Heart right ventricle (tissue), 16 donors: ENCODE results near the gene FGD1. TPM values are rescaled to one million over a fixed set of nuclear protein-coding genes. Genes with fewer than 3 reads are reported as not detected.

ENCODE experiments used
- ATAC-seq, 8 donors: fragments of 200-7000 bp; cut with Tn5 transposase; one replicate each; pipeline ENCODE4 v1.9.1; 2020; ENCODE audit warnings: mild to moderate bottlenecking in 8 of 8, moderate library complexity in 8 of 8, moderate number of reproducible peaks in 1 of 8
- DNase-seq, 2 donors: peaks; one replicate each; pipeline ENCODE4 v3.0.0-alpha.2; 2020
- H3K27ac ChIP-seq, 10 donors: fragments of 200-600 bp; sonication (generic) in 2 of 10; one replicate each; pipeline versions ENCODE4 v1.5.0 to v1.8.0; 2020 to 2022; ENCODE audit warnings: mild to moderate bottlenecking in 3 of 10
- H3K27me3 ChIP-seq, 7 donors: fragments of 200-600 bp; one replicate each; pipeline ENCODE4 v1.8.0; 2021 to 2022; ENCODE audit warnings: mild to moderate bottlenecking in 2 of 7
- H3K36me3 ChIP-seq, 9 donors: fragments of 200-600 bp; sonication (generic) in 1 of 9; one replicate each; pipeline versions ENCODE4 v1.5.0 to v1.8.0; 2020 to 2022; ENCODE audit warnings: mild to moderate bottlenecking in 2 of 9
- H3K4me1 ChIP-seq, 9 donors: fragments of 200-600 bp; sonication (generic) in 1 of 9; one replicate each; pipeline versions ENCODE4 v1.5.0 to v1.8.0; 2020 to 2022; ENCODE audit warnings: mild to moderate bottlenecking in 4 of 9
- H3K4me3 ChIP-seq, 10 donors: fragments of 200-600 bp; sonication (generic) in 2 of 10; one replicate each; pipeline versions ENCODE4 v1.5.0 to v1.8.0; 2020 to 2022; ENCODE audit warnings: mild to moderate bottlenecking in 7 of 10, moderate library complexity in 2 of 10
- H3K9me3 ChIP-seq, 11 donors: fragments of 200-600 bp in 10 of 11; sonication (generic) in 2 of 11; one replicate each; pipeline versions ENCODE4 v1.5.0 to v1.8.0; 2013 to 2022; ENCODE audit warnings: mild to moderate bottlenecking in 2 of 11, control low read depth in 1 of 11, moderate library complexity in 1 of 11
- WGBS, 2 donors: extraction: QIAGEN DNeasy Blood & Tissue Kit; methylation state at CpG; one replicate each; pipeline ENCODE4 v1.1.7; 2013; ENCODE audit warnings: inconsistent platforms in 1 of 2; 5-methylcytosine and 5-hydroxymethylcytosine counted together
- intact Hi-C, 10 donors: fragments of 100-400 bp; cut with DNase I; formaldehyde crosslinking; loops; one replicate each; pipeline versions ENCODE4 v1.11.1 to v1.14.2; 2022
- polyA plus RNA-seq, 2 donors: library from polyadenylated mRNA; stranded (reverse); fragments of 200-250 nt; gene quantifications; one replicate each; pipeline ENCODE4 v1.2.3, GENCODE V29; 2013
- total RNA-seq, 10 donors: library from RNA; stranded (reverse); fragmentation: NEBNext Ultra II Directional in 3 of 10; extraction: Animal tissue kit (Norgen Biotek cat#: 25700) in 3 of 10; gene quantifications; one replicate each; pipeline versions ENCODE4 v1.2.1 to v1.2.4, GENCODE V29; 2021 to 2023
- TF ChIP-seq, protein P1 (sequence below), 9 donors: fragments of 200-600 bp; sonication (generic) in 2 of 9; IDR thresholded peaks; one replicate each; pipeline versions ENCODE4 v1.5.0 to v1.8.0; 2021 to 2022; ENCODE audit warnings: antibody characterized with exemption in 9 of 9, mild to moderate bottlenecking in 5 of 9, moderate library complexity in 1 of 9
- donor health status: Arrhythmogenic right ventricular cardiomyopathy.
- donor health status: ischemic (EF 13 %, LVEDD 7.1; RV severe dilation, severe dysfunction).
- donor health status: healthy with polysubstance abuse.
- donor health status: DM: no; HTN: yes; CAD: no.
- donor health status: DM: no; HTN: no; CAD: no.
- donor health status: ischemic (EF 25% LVEDD 6.9; RV normal size, moderate dysfunction).
- donor health status: ischemic (EF 25% LVEDD 5.7; RV mildly dilated, moderate dysfunction).
- donor health status: healthy.
- donor health status: DM: yes; HTN: yes; CAD: no.
- donor health status: Ischemic cardiomyopathy.
- donor health status: ischemic (EF 35%, LVEDD 5.7; RV mildly dilated, moderate dysfunction).
- donor health status: nonischemic (EF 11% LVEDD 7.7; RV severe dilation, severe dysfunction).
- donor health status: DM: yes; HTN: yes; CAD: no.
- donor health status: PGD.
- donor health status: ischemic (EF 29% LVEDD 5.4; RV normal size, mild dysfunction).
- donor health status: nonischemic (EF 23%, LVEDD 6.1; RV moderate dilation, normal function).

The FGD1 gene
- total and polyA plus RNA-seq, 12 donors = 2.8 to 6.6 (median 5.1) TPM

DNA sequence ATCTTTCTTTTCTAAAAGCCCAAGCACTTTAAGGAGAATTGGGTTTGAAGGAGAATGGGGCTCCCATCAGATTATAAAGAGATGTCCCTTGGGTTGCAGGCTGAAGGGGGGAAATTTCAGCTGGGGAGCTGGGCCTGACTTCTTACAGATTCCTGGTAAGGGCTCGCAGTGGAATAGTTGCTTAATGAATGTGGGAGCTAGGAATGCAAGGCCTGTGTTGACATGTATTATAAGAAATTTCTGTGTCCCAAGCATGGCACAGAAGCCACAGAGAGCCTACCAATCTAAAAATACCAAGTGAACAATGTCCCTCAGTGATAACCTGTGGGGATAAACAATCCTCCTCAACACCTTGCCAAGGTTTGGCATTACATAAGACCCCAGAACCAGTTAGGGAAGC is 98.9 kb downstream of the FGD1 start:
- H3K4me1 ChIP-seq = no peaks in the 10 kb centered on the region
- no peaks in the 10 kb centered on the region for H3K27me3 ChIP-seq
- no peak for DNase-seq
- no peaks in the 10 kb centered on the region for H3K9me3 ChIP-seq
- TF ChIP-seq, protein P1, sequence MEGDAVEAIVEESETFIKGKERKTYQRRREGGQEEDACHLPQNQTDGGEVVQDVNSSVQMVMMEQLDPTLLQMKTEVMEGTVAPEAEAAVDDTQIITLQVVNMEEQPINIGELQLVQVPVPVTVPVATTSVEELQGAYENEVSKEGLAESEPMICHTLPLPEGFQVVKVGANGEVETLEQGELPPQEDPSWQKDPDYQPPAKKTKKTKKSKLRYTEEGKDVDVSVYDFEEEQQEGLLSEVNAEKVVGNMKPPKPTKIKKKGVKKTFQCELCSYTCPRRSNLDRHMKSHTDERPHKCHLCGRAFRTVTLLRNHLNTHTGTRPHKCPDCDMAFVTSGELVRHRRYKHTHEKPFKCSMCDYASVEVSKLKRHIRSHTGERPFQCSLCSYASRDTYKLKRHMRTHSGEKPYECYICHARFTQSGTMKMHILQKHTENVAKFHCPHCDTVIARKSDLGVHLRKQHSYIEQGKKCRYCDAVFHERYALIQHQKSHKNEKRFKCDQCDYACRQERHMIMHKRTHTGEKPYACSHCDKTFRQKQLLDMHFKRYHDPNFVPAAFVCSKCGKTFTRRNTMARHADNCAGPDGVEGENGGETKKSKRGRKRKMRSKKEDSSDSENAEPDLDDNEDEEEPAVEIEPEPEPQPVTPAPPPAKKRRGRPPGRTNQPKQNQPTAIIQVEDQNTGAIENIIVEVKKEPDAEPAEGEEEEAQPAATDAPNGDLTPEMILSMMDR (IDR thresholded peaks at IDR 0.05) = no peak
- no peak overlapping the region for H3K27ac ChIP-seq
- intact Hi-C loops = no loop called here
- no peak overlapping the region for H3K4me3 ChIP-seq
- 80 to 88% methylated on average over 1 of the region's 1 CpG for WGBS, 2 donors
- no peak for ATAC-seq
- no peaks in the 10 kb centered on the region for H3K36me3 ChIP-seq

Other genes starting within 250 kb of the FGD1 start
- 1 to 10 TPM in 1 of 10 donors, under 1 TPM in 9; 0.19 to 2.3 (median 0.36) TPM for gene WNK3, start 138.2 kb downstream of the FGD1 start, total RNA-seq
- gene WNK3, start 138.2 kb downstream of the FGD1 start, polyA plus RNA-seq = under 1 TPM; 0.22 to 0.36 TPM
- gene TSR2, start 55.8 kb downstream of the FGD1 start, total RNA-seq = 10 to 100 TPM; 34.3 to 48.6 (median 40.0) TPM
- gene TSR2, start 55.8 kb downstream of the FGD1 start, polyA plus RNA-seq = 10 to 100 TPM; 40.3 to 45.5 TPM
- gene GNL3L, start 34.0 kb upstream of the FGD1 start, total RNA-seq = 10 to 100 TPM; 22.8 to 47.2 (median 33.2) TPM
- gene GNL3L, start 34.0 kb upstream of the FGD1 start, polyA plus RNA-seq = 10 to 100 TPM in 1 of 2 donors, 1 to 10 TPM in 1; 3.9 to 10.7 TPM